GM19324 (cell line): ENCODE measurements around the gene KLK6.
"Not testable (repeated sequence)": the region's sequence is repeated elsewhere in the genome, so short reads cannot be mapped to it uniquely, and the experiment has no call there.

Experiments used
- ATAC-seq: cut with Tn5 transposase; IDR thresholded peaks from one replicate; pipeline ENCODE4 v1.9.1; 2021; ENCODE audit warnings: mild to moderate bottlenecking, moderate library complexity; ENCODE audit not compliant: unreplicated experiment, low FRiP score

The KLK6 gene

DNA sequence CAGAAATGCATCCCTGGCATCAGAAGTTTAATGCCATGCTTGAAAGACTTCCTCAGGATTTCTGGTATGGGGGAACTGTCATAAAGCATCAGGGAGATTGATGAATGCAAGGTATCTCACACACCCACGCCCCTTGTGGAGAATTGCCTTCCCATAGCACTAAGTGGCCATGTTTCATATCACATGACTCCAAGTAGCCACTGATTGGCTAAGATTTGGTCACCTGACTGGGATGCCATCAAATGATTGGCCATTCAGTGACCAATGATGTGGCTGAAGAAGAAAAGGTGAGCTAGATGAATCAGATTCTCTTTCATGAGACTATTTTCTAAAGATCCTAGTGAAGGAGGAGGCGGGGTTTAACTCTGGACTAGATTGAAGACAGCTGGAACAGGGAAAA lies 24.7 kb upstream of the KLK6 start:
- no peak for ATAC-seq

DNA sequence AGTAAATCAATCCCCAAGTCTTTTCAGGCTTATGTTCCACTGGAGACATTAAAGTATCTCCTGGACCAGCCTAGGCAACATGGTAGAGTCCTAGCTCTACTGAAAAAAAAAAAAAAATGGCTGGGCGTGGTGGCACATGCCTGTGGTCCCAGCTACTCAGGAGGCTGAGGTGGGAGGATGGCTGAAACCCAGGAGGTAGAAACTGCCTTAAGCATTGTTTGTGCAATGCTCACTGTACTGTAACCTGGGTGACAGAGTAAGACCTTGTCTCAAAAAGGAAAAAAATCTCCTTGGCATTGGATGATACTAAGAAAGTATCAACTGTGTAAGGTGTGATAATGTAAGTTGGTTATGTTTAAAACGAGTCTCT lies 23.3 kb upstream of the KLK6 start:
- ATAC-seq, result no peak

DNA sequence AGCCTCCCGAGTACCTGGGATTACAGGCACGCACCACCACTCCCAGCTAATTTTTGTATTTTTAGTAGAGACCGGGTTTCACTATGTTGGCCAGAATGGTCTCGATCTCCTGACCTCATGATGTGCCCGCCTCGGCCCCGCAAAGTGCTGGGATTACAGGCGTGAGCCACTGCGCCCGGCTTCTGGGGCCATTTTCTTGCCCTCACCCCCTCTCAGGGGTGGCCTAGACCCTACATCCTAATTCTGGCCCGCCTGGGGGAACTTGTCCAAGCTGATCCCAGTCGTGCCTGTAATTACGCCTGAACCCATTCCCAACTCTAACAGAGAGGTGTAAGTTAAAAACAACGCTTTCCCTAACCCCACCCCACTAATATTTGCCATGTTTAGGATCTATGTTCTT lies 15.0 kb upstream of the KLK6 start:
- not testable (repeated sequence) for ATAC-seq

DNA sequence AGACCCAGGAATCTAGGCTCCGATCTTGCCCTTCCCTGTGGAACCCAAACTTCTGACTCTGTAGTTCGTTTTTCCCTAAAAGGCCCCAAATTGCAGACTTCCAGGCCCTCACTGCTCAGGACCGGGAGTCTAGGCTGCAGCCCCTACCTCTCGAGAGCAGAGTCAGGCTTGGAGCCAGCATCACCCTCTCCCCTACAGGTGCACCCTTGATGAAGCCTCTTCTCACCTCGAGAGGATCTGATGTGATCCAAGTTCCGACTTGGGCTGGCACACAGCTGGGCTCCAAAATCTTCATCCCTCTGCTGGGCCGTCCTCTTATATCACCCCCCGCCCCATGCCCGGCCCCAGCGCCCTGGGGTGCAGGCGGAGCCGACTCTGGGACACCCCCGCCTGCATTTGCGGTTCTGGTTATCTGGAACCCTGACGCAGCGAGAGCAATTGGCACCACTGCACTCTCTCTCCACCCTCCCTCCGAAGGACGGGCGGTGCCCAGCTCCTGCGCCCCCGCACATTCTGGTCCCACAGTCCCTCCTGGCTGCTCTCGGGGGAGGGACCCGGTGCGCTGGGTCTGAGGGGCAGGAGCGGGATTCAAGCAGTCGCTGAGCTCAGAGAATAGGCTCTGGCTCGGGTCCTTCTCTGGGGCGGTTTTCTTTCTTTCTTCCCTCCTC lies 14.4 kb upstream of the KLK6 start, which contains the start of gene KLK7:
TSS of gene KLK7 (minus strand) at position 293 of the 668 bp plus-strand sequence. CDS start 1,518 bp downstream, outside the sequence.
- ATAC-seq, result no peak

DNA sequence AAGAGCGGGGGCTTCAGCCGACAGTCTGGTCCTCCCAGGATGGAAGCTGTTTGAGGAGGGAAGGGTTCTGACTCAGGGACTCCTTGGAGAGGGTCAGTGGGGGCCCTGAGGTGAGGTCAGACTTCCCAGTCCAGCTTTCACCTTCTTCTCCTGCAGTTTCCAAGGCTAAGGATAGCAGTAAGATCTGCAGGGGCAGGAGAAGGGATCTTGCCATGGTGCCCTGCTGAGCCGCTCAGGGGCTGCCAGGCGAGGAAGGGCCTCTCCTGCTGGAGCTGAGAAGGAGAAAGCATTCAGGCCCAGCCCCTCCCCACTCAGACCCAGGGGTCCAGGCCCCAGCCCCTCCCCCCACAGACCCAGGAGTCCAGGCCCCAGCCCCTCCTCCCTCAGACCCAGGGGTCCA lies 12.8 kb upstream of the KLK6 start:
- no peak for ATAC-seq

DNA sequence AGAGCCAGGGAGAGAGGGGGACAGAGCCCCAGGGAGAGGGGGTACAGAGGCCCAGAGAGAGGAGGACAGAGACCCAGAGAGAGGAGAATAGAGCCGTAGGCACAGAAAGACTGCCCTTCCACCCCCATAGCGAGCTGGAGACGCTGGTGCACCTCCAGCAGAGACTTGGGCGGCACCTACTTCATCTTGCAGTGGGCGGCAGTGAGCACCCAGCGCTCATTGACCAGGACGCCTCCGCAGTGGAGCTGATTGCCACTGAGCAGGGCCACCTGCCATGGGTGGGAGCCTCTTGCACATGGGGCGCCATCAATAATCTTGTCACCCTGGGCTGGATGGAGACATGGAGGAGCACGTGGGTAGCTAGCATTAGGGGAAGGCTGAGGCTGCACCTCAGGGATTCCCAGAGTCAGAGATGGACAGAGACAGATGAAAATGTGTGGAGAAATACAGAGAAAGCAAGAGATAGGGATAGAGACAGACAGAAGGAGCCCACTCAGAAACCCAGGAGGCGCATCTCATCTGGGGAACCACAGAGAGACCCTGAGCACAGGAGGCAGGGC lies 12.3 kb upstream of the KLK6 start:
- ATAC-seq, result no peak

DNA sequence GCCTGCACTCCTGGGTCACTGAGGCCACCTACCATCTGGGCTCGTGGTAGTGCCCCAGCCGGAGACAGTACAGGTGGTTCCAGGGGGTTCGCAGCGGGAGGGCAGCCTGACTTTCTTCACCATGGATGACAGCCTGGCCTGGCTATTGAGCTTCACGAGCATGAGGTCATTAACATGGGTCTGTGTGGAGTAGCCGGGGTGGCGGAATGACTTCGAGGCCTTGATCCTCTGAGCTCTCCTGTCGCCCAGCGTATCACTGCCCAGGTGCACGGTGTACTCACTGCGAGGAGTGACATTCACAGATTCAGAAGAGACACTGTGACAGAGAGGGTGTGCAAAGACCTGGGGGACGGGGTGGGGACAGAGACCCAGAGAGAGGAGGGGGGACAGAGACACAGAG lies 10.8 kb upstream of the KLK6 start:
- ATAC-seq, result no peak

DNA sequence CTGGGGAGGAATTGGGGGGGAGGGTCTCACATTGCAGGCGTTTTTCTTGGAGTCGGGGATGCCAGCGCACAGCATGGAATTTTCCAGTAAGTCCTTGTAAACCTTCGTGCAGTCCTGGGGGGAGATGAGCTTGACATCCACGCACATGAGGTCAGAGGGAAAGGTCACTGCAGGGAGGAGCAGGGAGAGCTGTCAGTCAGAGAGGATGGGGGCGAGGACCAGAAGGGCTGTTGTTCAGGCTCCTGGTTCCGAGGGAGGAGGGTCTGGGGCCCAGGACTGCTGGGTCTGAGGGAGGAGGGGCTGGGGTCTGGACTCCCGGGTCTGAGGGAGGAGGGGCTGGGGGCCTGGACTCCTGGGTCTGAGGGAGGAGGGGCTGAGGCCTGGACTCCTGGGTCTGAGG lies 10.4 kb upstream of the KLK6 start:
- ATAC-seq, result no peak

DNA sequence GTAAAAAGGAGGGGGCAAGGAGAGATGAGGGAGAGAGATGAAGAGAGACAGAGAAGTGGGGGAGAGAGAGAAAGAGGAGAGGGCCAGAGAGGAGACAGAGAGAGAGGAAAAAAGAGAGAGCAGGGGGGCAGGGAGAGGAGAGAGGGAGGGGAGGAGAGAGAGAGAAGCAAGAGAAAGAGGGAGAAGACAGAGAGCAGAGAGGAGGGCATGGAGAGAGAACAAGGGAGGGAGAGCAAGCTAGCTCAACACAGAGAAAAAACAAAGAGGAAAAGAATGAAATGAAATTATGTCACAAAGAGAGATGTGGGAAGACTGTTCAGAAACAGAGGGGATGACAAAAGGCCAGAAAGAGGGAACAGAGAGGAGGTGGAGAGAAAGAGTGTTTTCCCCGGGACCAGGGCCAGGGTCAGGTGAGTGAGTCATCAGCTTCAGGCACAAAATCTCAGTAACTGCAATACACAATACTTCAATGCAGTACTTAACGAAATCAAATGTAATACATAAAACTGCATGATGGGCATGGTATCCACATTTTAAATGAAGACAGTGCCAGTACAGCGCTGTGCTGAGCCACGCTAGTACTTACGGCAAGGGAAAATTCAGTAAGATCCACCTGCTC lies 9.5 kb upstream of the KLK6 start:
- no peak for ATAC-seq

DNA sequence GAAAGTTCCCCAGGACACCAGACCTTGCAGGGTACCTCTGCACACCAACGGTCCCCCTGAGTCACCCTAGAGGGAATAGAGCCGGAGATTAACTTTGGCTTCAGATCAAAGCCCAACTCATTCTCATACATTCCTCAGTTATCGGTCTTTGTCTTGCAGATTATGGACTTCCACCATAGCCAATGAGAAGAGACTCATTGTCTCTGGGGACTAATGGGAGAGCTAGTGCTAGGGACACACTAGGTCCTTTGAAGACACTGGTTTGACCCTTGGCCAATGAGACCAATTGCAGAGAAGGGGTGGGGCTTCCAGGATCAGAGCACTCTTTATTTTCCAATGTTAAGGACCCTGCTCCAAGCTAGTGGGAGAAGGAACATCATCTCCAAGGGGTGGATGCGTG lies 8.2 kb upstream of the KLK6 start:
- ATAC-seq, result no peak

DNA sequence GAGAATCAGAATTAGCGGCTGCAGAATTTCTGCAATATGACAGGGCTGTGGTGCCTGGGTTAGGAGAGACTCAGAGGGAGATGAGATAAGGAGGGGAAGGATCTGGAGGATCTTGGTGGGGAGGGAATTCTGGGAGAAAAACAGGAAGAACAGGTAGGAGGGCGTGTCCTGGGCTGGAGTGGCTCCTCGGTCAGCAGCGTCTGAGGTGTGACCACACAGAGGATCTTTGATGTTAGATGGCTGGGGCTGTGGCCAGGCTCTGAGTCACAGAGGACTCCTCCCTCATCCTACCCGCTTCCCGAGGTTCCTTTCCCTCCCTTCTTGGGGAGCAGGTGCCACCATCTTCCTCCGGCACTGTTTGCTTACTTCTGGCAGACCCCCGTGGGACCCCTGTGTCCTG lies 6.4 kb upstream of the KLK6 start:
- no peak for ATAC-seq

DNA sequence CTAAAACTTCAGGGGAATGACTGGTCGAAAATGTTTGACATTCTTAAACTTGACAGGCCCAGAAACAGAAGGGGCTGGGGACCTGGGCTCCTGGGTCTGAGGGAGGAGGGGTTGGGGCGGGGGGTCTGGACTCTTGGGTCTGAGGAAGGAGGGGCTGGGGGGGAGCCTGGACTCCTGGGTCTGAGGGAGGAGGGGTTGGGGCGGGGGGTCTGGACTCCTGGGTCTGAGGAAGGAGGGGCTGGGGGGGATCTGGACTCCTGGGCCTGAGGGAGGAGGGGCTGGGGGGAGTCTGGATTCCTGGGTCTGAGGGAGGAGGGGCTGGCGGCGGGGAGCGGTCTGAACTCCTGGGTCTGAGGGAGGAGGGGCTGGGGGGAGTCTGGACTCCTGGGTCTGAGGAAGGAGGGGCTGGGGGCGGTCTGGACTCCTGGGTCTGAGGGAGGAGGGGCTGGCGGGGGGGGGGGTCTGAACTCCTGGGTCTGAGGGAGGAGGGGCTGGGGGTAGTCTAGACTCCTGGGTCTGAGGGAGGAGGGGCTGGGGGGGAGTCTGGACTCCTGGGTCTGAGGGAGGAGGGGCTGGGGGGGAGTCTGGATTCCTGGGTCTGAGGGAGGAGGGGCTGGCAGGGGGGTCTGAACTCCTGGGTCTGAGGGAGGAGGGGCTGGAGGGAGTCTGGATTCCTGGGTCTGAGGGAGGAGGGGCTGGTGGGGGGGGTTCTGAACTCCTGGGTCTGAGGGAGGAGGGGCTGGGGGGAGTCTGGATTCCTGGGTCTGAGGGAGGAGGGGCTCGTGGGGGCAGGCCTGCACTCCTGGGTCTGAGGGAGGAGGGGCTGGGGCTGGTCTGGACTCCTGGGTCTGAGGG lies 5.5 kb upstream of the KLK6 start:
- no peak for ATAC-seq

DNA sequence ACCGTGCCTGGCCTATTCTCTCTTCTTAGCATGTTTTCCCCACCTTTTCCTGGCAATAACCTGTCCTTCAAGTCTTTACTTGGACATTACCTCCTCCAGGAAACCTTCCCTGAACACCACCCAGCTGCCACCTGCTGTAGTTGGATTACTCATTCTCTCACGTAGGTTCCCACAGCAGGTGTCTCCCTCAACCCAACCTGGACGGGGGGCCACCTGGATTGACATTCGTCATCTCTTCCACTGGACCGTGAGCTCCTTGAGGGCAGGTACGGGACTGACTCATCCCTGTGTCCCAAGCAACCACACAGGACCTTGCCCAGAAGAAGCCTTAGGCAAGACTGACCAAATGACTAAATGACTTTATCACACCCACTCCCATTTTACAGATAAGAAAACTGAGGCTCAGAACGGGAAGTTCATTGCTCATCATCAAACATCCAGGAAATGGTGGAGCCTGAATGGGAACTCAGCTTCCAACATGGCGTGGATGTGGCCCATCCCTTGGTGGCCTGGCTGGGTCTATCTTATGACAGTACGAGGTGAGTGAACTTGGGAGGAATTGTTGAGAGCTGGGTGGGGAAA lies 3.5 kb upstream of the KLK6 start:
- ATAC-seq, result no peak

DNA sequence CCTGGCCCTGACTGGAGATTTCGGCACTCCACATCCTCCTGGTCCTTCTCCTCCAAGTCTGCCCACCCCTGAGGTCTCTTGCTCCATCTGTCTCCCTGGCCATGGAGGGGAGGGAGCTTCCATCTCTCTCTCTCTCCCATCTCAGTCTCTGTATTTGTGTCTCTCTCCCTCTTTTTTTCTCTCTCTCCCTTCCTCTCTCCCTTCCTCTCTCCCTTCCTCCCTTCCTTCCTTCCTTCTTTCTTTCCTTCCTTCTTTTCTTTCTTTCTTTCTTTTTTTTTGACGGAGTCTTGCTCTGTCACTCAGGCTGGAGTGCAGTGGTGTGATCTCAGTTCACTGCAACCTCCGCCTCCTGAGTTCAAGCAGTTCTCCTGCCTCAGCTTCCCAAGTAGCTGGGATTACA lies 419 bp upstream of the KLK6 start:
- ATAC-seq, result not testable (repeated sequence)

DNA sequence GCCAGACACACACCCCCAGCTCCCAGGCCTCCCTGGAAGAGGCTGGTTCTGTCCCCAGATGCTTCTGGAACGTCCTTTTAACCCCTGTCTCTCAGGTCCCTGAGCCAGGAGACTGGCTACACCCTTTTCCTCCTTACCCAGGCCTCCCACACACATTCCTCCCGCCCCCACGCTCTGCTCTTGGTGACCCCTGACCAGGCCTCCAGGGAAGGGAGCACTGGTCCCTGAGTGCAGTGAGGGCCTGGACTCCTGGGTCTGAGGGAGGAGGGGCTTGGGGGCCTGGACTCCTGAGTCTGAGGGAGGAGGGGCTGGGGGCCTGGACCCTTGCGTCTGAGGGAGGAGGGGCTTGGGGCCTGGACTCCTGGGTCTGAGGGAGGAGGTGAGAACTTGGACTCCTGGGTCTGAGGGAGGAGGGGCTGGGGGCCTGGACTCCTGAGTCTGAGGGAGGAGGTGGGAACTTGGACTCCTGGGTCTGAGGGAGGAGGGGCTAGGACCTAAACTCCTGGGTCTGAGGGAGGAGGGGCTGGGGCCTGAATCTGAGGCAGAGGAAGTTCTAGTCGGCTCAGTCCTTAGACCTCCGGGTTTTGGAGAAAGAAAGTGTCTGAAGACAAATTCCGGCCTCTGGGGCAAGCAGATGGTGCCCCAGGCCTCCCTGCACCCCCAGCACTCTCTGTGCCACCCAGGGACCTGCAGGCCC lies 527 bp downstream of the KLK6 start:
- ATAC-seq, result no peak

DNA sequence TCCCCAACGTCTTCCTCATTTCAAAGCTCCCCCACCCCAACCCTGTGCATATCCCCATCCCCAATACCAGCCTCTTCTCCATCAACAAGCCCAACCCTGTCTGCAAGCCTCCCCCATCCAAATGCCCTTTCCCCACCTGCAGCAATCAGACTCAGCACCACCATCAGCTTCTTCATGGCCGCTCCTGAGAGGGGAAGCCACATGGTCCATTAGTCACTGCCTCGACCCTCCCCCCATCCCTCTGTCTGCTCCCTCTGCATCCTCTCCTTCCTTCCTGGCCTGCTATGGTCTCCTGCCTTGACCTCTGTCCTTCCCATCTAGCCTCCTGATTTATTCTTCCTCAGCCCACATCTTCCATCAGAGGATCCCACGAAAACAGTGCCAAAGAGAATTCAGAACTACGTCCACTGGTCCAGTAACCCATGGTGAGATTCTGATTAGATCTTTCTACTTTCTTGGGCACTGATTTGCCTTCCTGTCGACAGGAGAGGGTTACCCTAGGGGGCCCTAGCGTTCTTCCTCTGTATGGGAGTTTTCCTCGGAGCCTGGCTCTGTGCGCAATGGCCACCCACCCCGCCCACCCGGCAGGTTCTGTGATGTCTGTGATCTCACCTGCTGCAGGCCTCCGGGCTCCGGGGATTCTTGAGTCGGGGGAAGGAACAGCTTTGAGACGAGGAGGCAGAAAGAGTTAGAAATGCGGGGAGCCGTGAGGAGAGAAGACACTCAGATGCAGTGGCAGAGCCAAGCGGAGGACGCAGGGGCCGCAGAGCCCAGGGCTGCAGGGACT lies 1.3 kb downstream of the KLK6 start:
- no peak for ATAC-seq

DNA sequence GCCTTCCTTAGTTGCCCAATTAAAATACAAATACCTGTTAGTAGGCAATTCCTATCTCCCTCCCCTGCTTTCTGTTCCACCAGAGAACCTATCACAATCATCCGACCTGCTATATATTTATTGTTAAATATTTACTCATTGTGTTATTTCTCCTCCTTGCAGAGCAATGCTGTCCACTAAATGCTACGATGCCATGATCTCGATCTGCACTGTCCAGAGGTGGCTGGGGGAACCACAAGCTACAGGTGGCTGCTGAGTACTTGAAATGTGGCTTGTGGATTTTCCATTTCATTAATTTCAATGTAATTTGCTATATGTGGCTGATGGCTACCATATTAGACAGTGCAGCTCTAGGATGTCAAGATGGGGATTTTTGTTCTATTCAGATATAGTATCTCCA lies 5.1 kb downstream of the KLK6 start:
- ATAC-seq, result no peak

DNA sequence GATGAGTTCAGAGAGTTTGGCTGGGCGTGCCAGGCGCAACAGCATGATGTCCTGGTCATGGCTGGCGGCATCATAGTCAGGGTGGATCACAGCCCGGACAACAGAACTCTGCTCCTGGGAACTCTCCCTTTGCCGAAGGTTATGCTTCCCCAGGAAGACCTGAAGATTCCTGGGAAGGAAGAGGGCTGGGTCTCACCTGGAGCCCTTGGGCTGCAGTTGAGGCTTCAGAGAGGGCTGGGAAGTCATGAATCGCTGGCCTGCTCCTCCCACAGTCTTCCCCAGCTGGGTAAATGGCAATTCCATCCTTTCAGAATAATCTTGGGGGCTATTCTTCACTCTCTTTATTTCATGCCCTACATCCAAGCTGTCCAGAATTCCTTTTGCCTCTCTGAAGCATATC lies 6.0 kb downstream of the KLK6 start:
- ATAC-seq, result no peak

DNA sequence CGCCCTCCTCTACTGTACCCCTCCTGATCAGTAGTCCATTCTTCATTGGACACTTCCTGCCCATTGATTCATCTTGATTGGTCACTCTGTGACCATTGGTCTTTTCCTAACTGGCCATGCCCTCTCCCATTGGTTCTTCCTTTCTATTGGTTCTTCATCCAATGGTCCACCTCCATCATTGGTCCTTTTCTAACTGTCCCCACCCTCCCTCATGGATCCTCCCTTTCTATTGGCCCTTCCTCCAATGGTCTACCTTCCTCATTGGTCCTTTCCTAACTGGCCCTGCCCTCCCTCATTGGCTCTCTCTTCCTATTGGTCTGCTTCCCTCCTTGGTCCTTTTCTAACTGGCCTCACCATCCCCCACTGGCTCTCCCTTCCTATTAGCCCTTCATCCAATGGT lies 7.1 kb downstream of the KLK6 start:
- no peak for ATAC-seq
